PFSK-1 (cell line): ENCODE measurements around the gene LMBRD1.

Experiments used
- POLR2AphosphoS5 ChIP-seq: IDR thresholded peaks from 2 replicates; pipeline ENCODE4 v1.6.1; 2012; ENCODE audit warnings: low read depth, mild to moderate bottlenecking, control low read depth, low read length, moderate library complexity
- REST ChIP-seq, 2 experiments: IDR thresholded peaks; 2 replicates each; pipeline versions ENCODE4 v1.6.1 to v1.8.0; 2011 to 2012; ENCODE audit warnings: low read depth in 2 of 2, low read length in 2 of 2, control low read depth in 1 of 2, inconsistent platforms in 1 of 2, mild to moderate bottlenecking in 1 of 2, moderate library complexity in 1 of 2; ENCODE audit not compliant: insufficient read depth in 1 of 2
- SIN3A ChIP-seq: IDR thresholded peaks from 2 replicates; pipeline ENCODE4 v1.6.1; 2012; ENCODE audit warnings: mild to moderate bottlenecking, low read length, moderate library complexity, borderline replicate concordance; ENCODE audit not compliant: insufficient read depth

- TF ChIP-seq REST (IDR thresholded peaks at IDR 0.05; ENCODE audit: insufficient read depth in 1 of 2, low read depth in 2 of 2, low read length in 2 of 2) (no peak), SIN3A (no peak), POLR2AphosphoS5 (no peak)
Observed at GRCh38 chr6:69690986-69691385, 105.8 kb downstream of the LMBRD1 start.
